Mesenchymal stem cell (in vitro differentiated cells and primary cell): ENCODE data around the gene VSX1.

Source experiments
- DNase-seq: peaks from one replicate; pipeline ENCODE4 v3.0.0-alpha.2; 2013
- H2AFZ ChIP-seq: one replicate; pipeline ENCODE4 v1.6.1; 2013; ENCODE audit warnings: low read depth, mild to moderate bottlenecking, control low read depth, inconsistent platforms, low read length, moderate library complexity
- H2AK5ac ChIP-seq: 2 replicates; pipeline ENCODE4 v1.6.1; 2013; ENCODE audit warnings: low read length, moderate library complexity, mild to moderate bottlenecking, inconsistent platforms; ENCODE audit not compliant: severe bottlenecking
- H2BK120ac ChIP-seq: one replicate; pipeline ENCODE4 v1.6.1; 2013; ENCODE audit warnings: low read depth, mild to moderate bottlenecking, inconsistent platforms, low read length, moderate library complexity
- H2BK12ac ChIP-seq, 2 experiments: one replicate each; pipeline ENCODE4 v1.6.1; 2013; ENCODE audit warnings: inconsistent platforms in 2 of 2, low read length in 2 of 2, mild to moderate bottlenecking in 2 of 2, moderate library complexity in 2 of 2, control low read depth in 1 of 2
- H2BK15ac ChIP-seq: one replicate; pipeline ENCODE4 v1.6.1; 2013; ENCODE audit warnings: mild to moderate bottlenecking, low read depth, inconsistent platforms; ENCODE audit not compliant: poor library complexity, severe bottlenecking
- H2BK5ac ChIP-seq: 2 replicates; pipeline ENCODE4 v1.6.1; 2013; ENCODE audit warnings: low read depth, mild to moderate bottlenecking, low read length, control low read depth, inconsistent platforms; ENCODE audit not compliant: poor library complexity, severe bottlenecking
- H3K14ac ChIP-seq, 2 experiments: one replicate each; pipeline ENCODE4 v1.6.1; 2013; ENCODE audit warnings: inconsistent platforms in 2 of 2, low read length in 2 of 2, control low read depth in 1 of 2, mild to moderate bottlenecking in 1 of 2, moderate library complexity in 1 of 2
- H3K18ac ChIP-seq, 2 experiments: one replicate each; pipeline ENCODE4 v1.6.1; 2013; ENCODE audit warnings: inconsistent platforms in 2 of 2, low read length in 2 of 2, control low read depth in 1 of 2, low read depth in 1 of 2, mild to moderate bottlenecking in 1 of 2
- H3K23ac ChIP-seq, 2 experiments: one replicate each; pipeline ENCODE4 v1.6.1; 2013; ENCODE audit warnings: inconsistent platforms in 2 of 2, low read length in 2 of 2, mild to moderate bottlenecking in 2 of 2, moderate library complexity in 2 of 2, control low read depth in 1 of 2
- H3K27ac ChIP-seq: 2 replicates; pipeline ENCODE4 v1.5.1; 2013; ENCODE audit warnings: mild to moderate bottlenecking, moderate library complexity, low read length, control low read depth, inconsistent platforms; ENCODE audit not compliant: poor library complexity, severe bottlenecking
- H3K27me3 ChIP-seq, 2 experiments: 2 replicates each; pipeline versions ENCODE4 v1.6.1 to v1.7.0; 2013; ENCODE audit warnings: low read length in 2 of 2, mild to moderate bottlenecking in 2 of 2, moderate library complexity in 2 of 2, control low read depth in 1 of 2, inconsistent platforms in 1 of 2; ENCODE audit not compliant: control insufficient read depth in 1 of 2, insufficient read depth in 1 of 2
- H3K36me3 ChIP-seq, 2 experiments: 2 replicates each; pipeline versions ENCODE4 v1.6.1 to v1.7.0; 2013; ENCODE audit warnings: low read length in 2 of 2, control low read depth in 1 of 2, inconsistent platforms in 1 of 2, low read depth in 1 of 2, mild to moderate bottlenecking in 1 of 2; ENCODE audit not compliant: insufficient read depth in 2 of 2, control insufficient read depth in 1 of 2
- H3K4ac ChIP-seq, 2 experiments: one replicate each; pipeline ENCODE4 v1.6.1; 2013; ENCODE audit warnings: inconsistent platforms in 2 of 2, low read length in 2 of 2, mild to moderate bottlenecking in 2 of 2, moderate library complexity in 2 of 2, control low read depth in 1 of 2, low read depth in 1 of 2
- H3K4me1 ChIP-seq: 2 replicates; pipeline ENCODE4 v1.6.1; 2013; ENCODE audit warnings: low read depth, low read length, control low read depth; ENCODE audit not compliant: control insufficient read depth, insufficient read depth
- H3K4me2 ChIP-seq: 2 replicates; pipeline ENCODE4 v1.6.1; 2013; ENCODE audit warnings: low read length, mild to moderate bottlenecking, inconsistent platforms; ENCODE audit not compliant: poor library complexity, severe bottlenecking
- H3K4me3 ChIP-seq, 2 experiments: 2 replicates each; pipeline versions ENCODE4 v1.5.1 to v1.7.0; 2013; ENCODE audit warnings: low read length in 2 of 2, mild to moderate bottlenecking in 2 of 2, control low read depth in 1 of 2, low read depth in 1 of 2; ENCODE audit not compliant: insufficient read depth in 1 of 2
- H3K79me1 ChIP-seq: replicated peaks from 2 replicates; pipeline ENCODE4 v1.6.1; 2013; ENCODE audit warnings: mild to moderate bottlenecking, control low read depth, low read length, inconsistent platforms; ENCODE audit not compliant: poor library complexity, severe bottlenecking
- H3K9ac ChIP-seq: 2 replicates; pipeline ENCODE4 v1.7.0; 2013; ENCODE audit warnings: mild to moderate bottlenecking, low read length, moderate library complexity
- H3K9me3 ChIP-seq: 2 replicates; pipeline ENCODE4 v1.7.0; 2013; ENCODE audit warnings: mild to moderate bottlenecking, low read length; ENCODE audit not compliant: control insufficient read depth
- H4K8ac ChIP-seq: one replicate; pipeline ENCODE4 v1.6.1; 2013; ENCODE audit warnings: inconsistent platforms, mild to moderate bottlenecking, low read length, moderate library complexity
- H4K91ac ChIP-seq: one replicate; pipeline ENCODE4 v1.6.1; 2013; ENCODE audit warnings: mild to moderate bottlenecking, low read length, inconsistent platforms
- WGBS: methylation state at CpG from one replicate; pipeline ENCODE4 v1.1.7; 2013; ENCODE audit warnings: mixed read lengths; 5-methylcytosine and 5-hydroxymethylcytosine counted together

The VSX1 gene

GRCh38 chr20:25083773-25084625 is 2.1 kb upstream of the VSX1 start:
- Histone ChIP-seq H3K4me2 (no peak overlapping the region), H2BK120ac (no peak overlapping the region), H2AFZ (no peak overlapping the region), H2AK5ac (no peak overlapping the region), H3K79me1 (no peaks in the 10 kb centered on the region), H3K9ac (no peak overlapping the region), H2BK5ac (no peak overlapping the region), H3K36me3 (no peaks in the 10 kb centered on the region), H3K4me1 (peaks cover 12% of the 10 kb centered on the region), H3K14ac (no peak overlapping the region), H2BK12ac (no peak overlapping the region), H2BK15ac (no peak overlapping the region), H3K27ac (no peak overlapping the region), H3K4me3 (peak overlapping the region in 1 of 2 experiments; percentile 53), H3K23ac (no peak overlapping the region), H3K18ac (no peak overlapping the region), H4K91ac (no peak overlapping the region), H3K9me3 (no peaks in the 10 kb centered on the region), H3K4ac (no peak overlapping the region), H4K8ac (no peak overlapping the region), H3K27me3 (peaks cover 92 to 99% of the 10 kb centered on the region in 2 experiments)
- 15% methylated on average over 54 of the region's 54 CpGs for WGBS
- no peak for DNase-seq

GRCh38 chr20:25083141-25083772 is 1.3 kb upstream of the VSX1 start:
- Histone ChIP-seq H2BK12ac (no peak overlapping the region), H3K27me3 (peaks cover 93 to 99% of the 10 kb centered on the region in 2 experiments), H3K36me3 (no peaks in the 10 kb centered on the region), H3K9ac (no peak overlapping the region), H2BK120ac (no peak overlapping the region), H4K91ac (no peak overlapping the region), H3K27ac (no peak overlapping the region), H2BK15ac (no peak overlapping the region), H2BK5ac (no peak overlapping the region), H3K4me1 (peaks cover 12% of the 10 kb centered on the region), H3K9me3 (no peaks in the 10 kb centered on the region), H3K79me1 (no peaks in the 10 kb centered on the region), H3K4me2 (no peak overlapping the region), H2AK5ac (no peak overlapping the region), H4K8ac (no peak overlapping the region), H2AFZ (no peak overlapping the region), H3K14ac (no peak overlapping the region), H3K23ac (no peak overlapping the region), H3K18ac (no peak overlapping the region), H3K4ac (no peak overlapping the region), H3K4me3 (peak overlapping the region in 1 of 2 experiments; percentile 53)
- no peak for DNase-seq
- WGBS = 9% methylated on average over 44 of the region's 44 CpGs

- Histone ChIP-seq H2BK15ac (no peak overlapping the region), H2BK120ac (no peak overlapping the region), H3K9ac (no peak overlapping the region), H3K27me3 (peaks cover 92 to 98% of the 10 kb centered on the region in 2 experiments), H3K9me3 (no peaks in the 10 kb centered on the region), H3K18ac (no peak overlapping the region), H4K91ac (no peak overlapping the region), H2AFZ (no peak overlapping the region), H2AK5ac (no peak overlapping the region), H3K23ac (no peak overlapping the region), H3K36me3 (no peaks in the 10 kb centered on the region), H3K4me2 (no peak overlapping the region), H3K27ac (no peak overlapping the region), H3K14ac (no peak overlapping the region), H2BK12ac (no peak overlapping the region), H3K4me3 (no peak overlapping the region), H3K79me1 (no peaks in the 10 kb centered on the region), H2BK5ac (no peak overlapping the region), H4K8ac (no peak overlapping the region), H3K4me1 (peaks cover 16% of the 10 kb centered on the region), H3K4ac (no peak overlapping the region)
- 19% methylated on average over 9 of the region's 9 CpGs for WGBS
- no peak for DNase-seq
Measured at GRCh38 chr20:25082498-25082873, 545 bp upstream of the VSX1 start.

GRCh38 chr20:25081065-25081729 is 744 bp downstream of the VSX1 start:
- Histone ChIP-seq H2BK5ac (no peak overlapping the region), H3K79me1 (no peaks in the 10 kb centered on the region), H2BK15ac (no peak overlapping the region), H3K27me3 (peaks cover 92 to 98% of the 10 kb centered on the region in 2 experiments), H4K91ac (no peak overlapping the region), H3K4me3 (no peak overlapping the region), H3K4ac (no peak overlapping the region), H2BK12ac (no peak overlapping the region), H3K4me1 (peaks cover 17% of the 10 kb centered on the region), H3K4me2 (no peak overlapping the region), H2AK5ac (no peak overlapping the region), H3K9me3 (no peaks in the 10 kb centered on the region), H3K18ac (no peak overlapping the region), H3K27ac (no peak overlapping the region), H3K23ac (no peak overlapping the region), H3K36me3 (no peaks in the 10 kb centered on the region), H3K14ac (no peak overlapping the region), H2BK120ac (no peak overlapping the region), H3K9ac (no peak overlapping the region), H4K8ac (no peak overlapping the region), H2AFZ (no peak overlapping the region)
- DNase-seq = peak; percentile 5
- 5% methylated on average over 52 of the region's 54 CpGs for WGBS
